Pancreas (tissue), 10 donors: ENCODE results near the gene POMGNT1. TPM values are rescaled to one million over a fixed set of nuclear protein-coding genes. Genes with fewer than 3 reads are reported as not detected.

Experiments used
- ATAC-seq, 4 donors: fragments of 200-7000 bp; cut with Tn5 transposase; one replicate each; pipeline versions ENCODE4 v1.8.0 to v1.9.1; 2020; ENCODE audit warnings: mild to moderate bottlenecking in 4 of 4, moderate library complexity in 4 of 4
- DNase-seq, 6 donors: peaks; one replicate each; pipeline ENCODE4 v3.0.0-alpha.2; 2020
- FAIRE-seq: peaks from 2 replicates; lab custom pipeline; 2012; peaks lifted over from hg19 to GRCh38; lab: Jason Lieb, UNC
- H3K27ac ChIP-seq, 4 donors: fragments of 200-600 bp; sonication (generic); 1 replicate in 3 of 4; 2 replicates in 1 of 4; pipeline versions ENCODE4 v1.5.0 to v1.8.0; 2020
- H3K27me3 ChIP-seq, 4 donors: fragments of 200-600 bp; one replicate each; pipeline ENCODE4 v1.8.0; 2021
- H3K36me3 ChIP-seq, 3 donors: fragments of 200-600 bp; sonication (generic) in 1 of 3; one replicate each; pipeline versions ENCODE4 v1.5.0 to v1.8.0; 2020 to 2021
- H3K4me1 ChIP-seq, 3 donors: fragments of 200-600 bp; one replicate each; pipeline ENCODE4 v1.8.0; 2021
- H3K4me3 ChIP-seq, 4 donors: fragments of 200-600 bp; sonication (generic) in 2 of 4; one replicate each; pipeline versions ENCODE4 v1.5.0 to v1.8.0; 2020 to 2021
- H3K9me3 ChIP-seq, 4 donors: fragments of 200-600 bp; one replicate each; pipeline ENCODE4 v1.8.0; 2021
- CTCF ChIP-seq, 4 donors: fragments of 200-600 bp; sonication (generic) in 3 of 4; IDR thresholded peaks; one replicate each; pipeline versions ENCODE4 v1.5.0 to v1.8.0; 2021; ENCODE audit warnings: antibody characterized with exemption in 4 of 4
- WGBS, 2 donors: extraction: QIAGEN DNeasy Blood & Tissue Kit; methylation state at CpG; one replicate each; pipeline ENCODE4 v1.1.7; 2013; 5-methylcytosine and 5-hydroxymethylcytosine counted together
- intact Hi-C, 3 donors: fragments of 100-400 bp; cut with DNase I; formaldehyde crosslinking; loops; one replicate each; pipeline versions ENCODE4 v1.11.1 to v1.14.2; 2022
- polyA plus RNA-seq, 2 donors: library from polyadenylated mRNA; stranded (reverse); fragments of 200-250 nt; gene quantifications; one replicate each; pipeline ENCODE4 v1.2.3, GENCODE V29; 2013
- total RNA-seq, 6 donors: library from RNA; stranded (reverse); fragmentation: NEBNext Ultra II Directional in 4 of 6; extraction: Animal tissue kit (Norgen Biotek cat#: 25700) in 4 of 6; gene quantifications; one replicate each; pipeline versions ENCODE4 v1.2.1 to v1.2.4, GENCODE V29; 2021 to 2023
- donor health status: healthy with polysubstance abuse.
- donor health status: DM: no; HTN: no; CAD: no; lungs with moderate emphysema.
- donor health status: DM: no; HTN: no; CAD: no.
- donor health status: control.
- donor health status: control.
- donor health status: Bipolar disorder and iron deficiency.
- donor health status: DM: yes; HTN: yes; CAD: no.
- donor health status: DM: no; HTN: no; CAD: no.
- donor health status: DM: no; HTN: no; CAD: no.
- donor health status: DM: yes; HTN: yes; CAD: no.

The POMGNT1 gene
- total and polyA plus RNA-seq, 8 donors, result 23.5 to 59.2 (median 36.1) TPM

- H3K4me1 ChIP-seq, result peaks cover 14 to 23% (median 20%) of the 10 kb centered on the region in 3 donors
- peak overlapping the region in 1 of 4 donors; percentile 10 for H3K27ac ChIP-seq
- FAIRE-seq (no peak), ATAC-seq (peak; percentile 44 to 81 (median 69)), DNase-seq (peak in 4 of 6 donors; percentile 57 to 77 (median 70))
- H3K9me3 ChIP-seq, result no peaks in the 10 kb centered on the region
- 8 to 11% methylated on average over 10 of the region's 10 CpGs for WGBS, 2 donors
- H3K4me3 ChIP-seq, result no peak overlapping the region
- TF ChIP-seq CTCF (IDR thresholded peaks at IDR 0.05), result peak; percentile 62 to 78 (median 71)
- intact Hi-C loops, result loop anchor here (5.0 kb wide), 1 partner anchor 142 kb away; no protein-coding TSS in a partner anchor
- H3K27me3 ChIP-seq, result no peaks in the 10 kb centered on the region
- H3K36me3 ChIP-seq, result no peaks in the 10 kb centered on the region
Observed at GRCh38 chr1:46179138-46180081, 18.8 kb downstream of the POMGNT1 start.

GRCh38 chr1:46176211-46176865 is 21.9 kb downstream of the POMGNT1 start, which contains the start of gene P3R3URF:
Gene P3R3URF (minus strand): TSS chr1:46176488. CDS start chr1:46176471, 17 bp downstream.
- FAIRE-seq, result no peak
- H3K4me1 ChIP-seq, result peaks cover 0 to 7% (median 4%) of the 10 kb centered on the region in 3 donors

GRCh38 chr1:46175243-46175642 is 23.0 kb downstream of the POMGNT1 start:
- no peaks in the 10 kb centered on the region for H3K27me3 ChIP-seq
- ATAC-seq (no peak), FAIRE-seq (no peak), DNase-seq (no peak)
- WGBS, 2 donors, result 58 to 65% methylated on average over 3 of the region's 3 CpGs
- no peaks in the 10 kb centered on the region for H3K9me3 ChIP-seq
- H3K4me3 ChIP-seq, result no peak overlapping the region
- no peak for TF ChIP-seq CTCF (IDR thresholded peaks at IDR 0.05)
- H3K27ac ChIP-seq, result no peak overlapping the region
- H3K4me1 ChIP-seq, result peaks cover 0 to 9% (median 4%) of the 10 kb centered on the region in 3 donors
- no peaks in the 10 kb centered on the region for H3K36me3 ChIP-seq
- intact Hi-C loops, result loop anchor here in 2 of 3 donors (5.0 kb wide), 1 partner anchor 138 kb away; no protein-coding TSS in a partner anchor

More at GRCh38 chr1:46176211-46176865, 21.9 kb downstream of the POMGNT1 start, which contains the start of gene P3R3URF:
- DNase-seq (no peak), ATAC-seq (no peak)
- H3K27ac ChIP-seq, result no peak within 1 kb of the TSS
- no peak for TF ChIP-seq CTCF (IDR thresholded peaks at IDR 0.05)
- no peaks in the 10 kb centered on the region for H3K36me3 ChIP-seq
- 77 to 83% methylated on average over 13 of the region's 13 CpGs for WGBS, 2 donors
- H3K4me3 ChIP-seq, result no peak within 1 kb of the TSS
- H3K9me3 ChIP-seq, result no peaks in the 10 kb centered on the region
- intact Hi-C loops, result loop anchor here in 2 of 3 donors (5.0 kb wide), 1 partner anchor 139 kb away; no protein-coding TSS in a partner anchor
- H3K27me3 ChIP-seq, result no peaks in the 10 kb centered on the region

- Histone ChIP-seq H3K36me3 (no peaks in the 10 kb centered on the region), H3K4me1 (peaks cover 0 to 9% (median 4%) of the 10 kb centered on the region in 3 donors), H3K4me3 (no peak within 1 kb of the TSS), H3K9me3 (no peaks in the 10 kb centered on the region), H3K27me3 (no peaks in the 10 kb centered on the region), H3K27ac (no peak within 1 kb of the TSS)
- peak in 1 of 6 donors; percentile 37 for DNase-seq
- 55 to 65% methylated on average over 11 of the region's 11 CpGs for WGBS, 2 donors
- ATAC-seq, result peak in 3 of 4 donors; percentile 8 to 18 (median 13)
- no peak for TF ChIP-seq CTCF (IDR thresholded peaks at IDR 0.05)
- no peak for FAIRE-seq
- intact Hi-C loops, result loop anchor here in 2 of 3 donors (5.0 kb wide), 1 partner anchor 137 kb away; no protein-coding TSS in a partner anchor
Observed at GRCh38 chr1:46174448-46175231, 23.6 kb downstream of the POMGNT1 start, which contains the start of gene TSPAN1. Gene TSPAN1 (plus strand): TSS chr1:46175087. CDS start chr1:46181108, 6,021 bp downstream.
